ENCODE data around the gene LNX1. TPM values are rescaled to one million over a fixed set of nuclear protein-coding genes. Genes with fewer than 3 reads are reported as not detected.

LNX1 gene
- total RNA-seq, 4 donors from 2014 or later, result 4.8 to 12.6 (median 6.6) TPM

- WGBS, 2 donors, result 90 to 94% methylated on average over 5 of the region's 5 CpGs
Measured at GRCh38 chr4:53431052-53431451, 160.2 kb downstream of the LNX1 start.

DNA sequence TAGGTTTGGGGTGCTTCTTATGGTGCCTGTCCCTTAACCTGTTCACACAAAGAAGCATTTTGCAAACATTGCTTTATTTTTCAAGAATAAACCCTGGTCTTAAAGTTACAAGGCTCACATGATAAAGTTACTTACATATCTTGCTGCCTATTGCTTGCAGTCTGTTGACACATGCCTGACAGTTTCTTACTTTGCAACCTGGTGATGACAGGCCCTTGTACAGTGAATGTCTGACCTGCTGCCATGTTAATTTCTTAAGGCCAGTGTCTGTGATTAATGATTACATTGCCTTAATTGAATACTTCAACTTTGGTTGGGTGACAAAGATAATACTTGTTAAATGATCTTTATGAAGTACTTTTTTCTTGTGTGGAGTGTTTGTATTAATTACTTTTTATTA is 163.9 kb downstream of the LNX1 start:
- TF ChIP-seq, protein P1, sequence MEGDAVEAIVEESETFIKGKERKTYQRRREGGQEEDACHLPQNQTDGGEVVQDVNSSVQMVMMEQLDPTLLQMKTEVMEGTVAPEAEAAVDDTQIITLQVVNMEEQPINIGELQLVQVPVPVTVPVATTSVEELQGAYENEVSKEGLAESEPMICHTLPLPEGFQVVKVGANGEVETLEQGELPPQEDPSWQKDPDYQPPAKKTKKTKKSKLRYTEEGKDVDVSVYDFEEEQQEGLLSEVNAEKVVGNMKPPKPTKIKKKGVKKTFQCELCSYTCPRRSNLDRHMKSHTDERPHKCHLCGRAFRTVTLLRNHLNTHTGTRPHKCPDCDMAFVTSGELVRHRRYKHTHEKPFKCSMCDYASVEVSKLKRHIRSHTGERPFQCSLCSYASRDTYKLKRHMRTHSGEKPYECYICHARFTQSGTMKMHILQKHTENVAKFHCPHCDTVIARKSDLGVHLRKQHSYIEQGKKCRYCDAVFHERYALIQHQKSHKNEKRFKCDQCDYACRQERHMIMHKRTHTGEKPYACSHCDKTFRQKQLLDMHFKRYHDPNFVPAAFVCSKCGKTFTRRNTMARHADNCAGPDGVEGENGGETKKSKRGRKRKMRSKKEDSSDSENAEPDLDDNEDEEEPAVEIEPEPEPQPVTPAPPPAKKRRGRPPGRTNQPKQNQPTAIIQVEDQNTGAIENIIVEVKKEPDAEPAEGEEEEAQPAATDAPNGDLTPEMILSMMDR (IDR thresholded peaks at IDR 0.05), result no peak
- TF ChIP-seq POLR2A (IDR thresholded peaks at IDR 0.05), result no peak
- no peak for TF ChIP-seq EP300 (IDR thresholded peaks at IDR 0.05)
- Histone ChIP-seq H3K27me3 (no peaks in the 10 kb centered on the region), H3K4me1 (no peaks in the 10 kb centered on the region), H3K9me3 (no peaks in the 10 kb centered on the region), H3K27ac (no peak overlapping the region), H3K36me3 (peaks cover 0 to 48% (median 0%) of the 10 kb centered on the region in 3 donors), H3K4me3 (no peak overlapping the region)
- DNase-seq (ENCODE audit: low spot score in 2 of 2), result no peak

More at GRCh38 chr4:53431052-53431451, 160.2 kb downstream of the LNX1 start:
- H3K4me3 ChIP-seq, result no peak overlapping the region
- H3K4me1 ChIP-seq, result no peaks in the 10 kb centered on the region
- no peaks in the 10 kb centered on the region for H3K27me3 ChIP-seq
- H3K27ac ChIP-seq, result no peak overlapping the region
- no peaks in the 10 kb centered on the region for H3K9me3 ChIP-seq
- DNase-seq (ENCODE audit: low spot score in 2 of 2), result no peak
- peaks cover 0 to 64% (median 0%) of the 10 kb centered on the region in 3 donors for H3K36me3 ChIP-seq
- TF ChIP-seq, protein P1 (IDR thresholded peaks at IDR 0.05), result no peak
- TF ChIP-seq EP300 (IDR thresholded peaks at IDR 0.05) (no peak), POLR2A (IDR thresholded peaks at IDR 0.05) (no peak)

GRCh38 chr4:53424280-53424679 is 167.0 kb downstream of the LNX1 start:
- H3K4me1 ChIP-seq, result no peaks in the 10 kb centered on the region
- H3K4me3 ChIP-seq, result no peak overlapping the region
- peaks cover 0 to 28% (median 0%) of the 10 kb centered on the region in 3 donors for H3K36me3 ChIP-seq
- no peak for DNase-seq (ENCODE audit: low spot score in 2 of 2)
- TF ChIP-seq, protein P1 (IDR thresholded peaks at IDR 0.05), result no peak
- TF ChIP-seq POLR2A (IDR thresholded peaks at IDR 0.05) (no peak), EP300 (IDR thresholded peaks at IDR 0.05) (no peak)
- H3K27me3 ChIP-seq, result no peaks in the 10 kb centered on the region
- no peak overlapping the region for H3K27ac ChIP-seq
- no peaks in the 10 kb centered on the region for H3K9me3 ChIP-seq

DNA sequence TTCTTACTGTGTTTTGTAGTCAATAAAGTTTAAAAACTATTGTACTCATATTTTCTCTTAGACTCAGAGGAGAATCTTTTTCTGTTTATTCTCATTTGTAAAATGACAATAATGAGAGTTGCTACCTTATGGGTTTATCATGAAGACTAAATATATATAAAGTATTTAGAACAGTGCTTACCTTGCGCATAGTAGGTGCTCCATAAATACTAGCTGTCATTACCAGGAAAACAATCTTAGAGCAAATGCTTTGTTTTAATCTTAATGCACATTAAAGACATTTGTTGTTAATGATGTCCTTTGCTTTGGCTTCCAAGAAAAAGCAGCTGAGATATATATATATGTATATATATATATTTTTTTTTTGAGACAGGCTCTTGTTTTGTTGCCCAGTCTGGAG is 168.9 kb downstream of the LNX1 start:
- WGBS, 2 donors, result 100% methylated on average over 1 of the region's 1 CpG
- TF ChIP-seq, protein P1 (IDR thresholded peaks at IDR 0.05), result no peak
- TF ChIP-seq EP300 (IDR thresholded peaks at IDR 0.05) (no peak), POLR2A (IDR thresholded peaks at IDR 0.05) (no peak)
- peaks cover 0 to 9% (median 0%) of the 10 kb centered on the region in 3 donors for H3K36me3 ChIP-seq
- no peak overlapping the region for H3K27ac ChIP-seq
- no peak overlapping the region for H3K4me3 ChIP-seq
- DNase-seq (ENCODE audit: low spot score in 2 of 2), result no peak
- no peaks in the 10 kb centered on the region for H3K9me3 ChIP-seq
- no peaks in the 10 kb centered on the region for H3K4me1 ChIP-seq
- no peaks in the 10 kb centered on the region for H3K27me3 ChIP-seq

DNA sequence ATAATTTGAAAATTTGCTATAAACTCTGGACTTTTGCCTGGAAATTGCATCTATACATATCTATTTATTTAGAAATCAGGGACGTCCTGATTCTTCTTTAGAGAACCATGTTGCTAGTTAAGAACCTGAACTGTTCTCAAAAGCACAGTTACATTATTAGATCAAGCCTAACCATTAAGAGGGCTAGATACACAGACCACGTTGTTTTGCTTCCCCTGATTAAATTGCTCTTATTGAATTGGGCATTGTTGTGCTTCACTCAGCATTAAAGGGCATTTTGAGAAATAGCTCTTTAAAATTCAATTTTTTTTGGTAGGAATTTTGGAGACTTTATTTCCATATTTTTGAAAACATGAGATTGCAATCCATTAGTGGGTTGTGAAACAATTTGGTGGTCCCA is 169.5 kb downstream of the LNX1 start:
- Histone ChIP-seq H3K27me3 (no peaks in the 10 kb centered on the region), H3K27ac (no peak overlapping the region), H3K9me3 (no peaks in the 10 kb centered on the region), H3K36me3 (peaks cover 0 to 3% (median 0%) of the 10 kb centered on the region in 3 donors), H3K4me1 (no peaks in the 10 kb centered on the region), H3K4me3 (no peak overlapping the region)
- no peak for DNase-seq (ENCODE audit: low spot score in 2 of 2)
- TF ChIP-seq, protein P1 (IDR thresholded peaks at IDR 0.05), result no peak
- TF ChIP-seq EP300 (IDR thresholded peaks at IDR 0.05) (no peak), POLR2A (IDR thresholded peaks at IDR 0.05) (no peak)
- 46 to 57% methylated on average over 2 of the region's 2 CpGs for WGBS, 2 donors

Data from tibial nerve (tissue), 4 donors.